Sigmoid colon (tissue), 7 donors: ENCODE results near the gene KYNU. TPM values are rescaled to one million over a fixed set of nuclear protein-coding genes. Genes with fewer than 3 reads are reported as not detected.

Experiments
- DNase-seq: peaks from one replicate; pipeline ENCODE4 v3.0.0-alpha.2; 2019
- H3K27ac ChIP-seq, 4 donors: fragments of 200-600 bp; sonication (generic); one replicate each; pipeline ENCODE4 v1.5.1; 2016 to 2019; ENCODE audit warnings: mild to moderate bottlenecking in 1 of 4
- H3K27me3 ChIP-seq, 3 donors: fragments of 200-600 bp; sonication (generic); one replicate each; pipeline ENCODE4 v1.5.1; 2019; ENCODE audit warnings: mild to moderate bottlenecking in 1 of 3
- H3K36me3 ChIP-seq, 4 donors: fragments of 200-600 bp; sonication (generic); one replicate each; pipeline ENCODE4 v1.5.1; 2016 to 2019
- H3K4me1 ChIP-seq, 4 donors: fragments of 200-600 bp; sonication (generic); one replicate each; pipeline ENCODE4 v1.5.1; 2017 to 2019
- H3K4me3 ChIP-seq, 4 donors: fragments of 200-600 bp; sonication (generic); one replicate each; pipeline ENCODE4 v1.5.1; 2017 to 2019; ENCODE audit warnings: mild to moderate bottlenecking in 2 of 4, moderate library complexity in 1 of 4
- H3K9me3 ChIP-seq, 4 donors: fragments of 200-600 bp in 3 of 4; sonication (generic) in 3 of 4; one replicate each; pipeline versions ENCODE4 v1.5.1 to v1.6.1; 2013 to 2019
- CTCF ChIP-seq, 4 experiments: fragments of 450-650 bp in 3 of 4; fragments of 200-600 bp in 1 of 4; IDR thresholded peaks; one replicate each; pipeline ENCODE4 v1.5.1; 2016 to 2019; ENCODE audit warnings: antibody characterized with exemption in 4 of 4, mild to moderate bottlenecking in 3 of 4, moderate library complexity in 2 of 4
- EP300 ChIP-seq, 4 donors: sonication (generic); formaldehyde crosslinking; IDR thresholded peaks; one replicate each; pipeline ENCODE4 v1.6.1; 2017; ENCODE audit warnings: antibody characterized with exemption in 4 of 4
- POLR2A ChIP-seq, 2 donors: fragments of 450-650 bp; IDR thresholded peaks; one replicate each; pipeline ENCODE4 v1.6.1; 2016; ENCODE audit warnings: antibody characterized with exemption in 2 of 2, mild to moderate bottlenecking in 2 of 2, moderate library complexity in 2 of 2
- POLR2AphosphoS5 ChIP-seq, 4 donors: sonication (generic); formaldehyde crosslinking; IDR thresholded peaks; one replicate each; pipeline ENCODE4 v1.6.1; 2017; ENCODE audit warnings: antibody characterized with exemption in 4 of 4
- WGBS, 2 donors: extraction: QIAGEN DNeasy Blood & Tissue Kit; methylation state at CpG; one replicate each; pipeline ENCODE4 v1.1.7; 2013; 5-methylcytosine and 5-hydroxymethylcytosine counted together
- intact Hi-C: fragments of 100-400 bp; cut with DNase I; formaldehyde crosslinking; loops from one replicate; pipeline ENCODE4 v1.15.1; 2023
- polyA plus RNA-seq, 3 donors: library from polyadenylated mRNA; stranded (reverse); fragments of 200-250 nt; gene quantifications; one replicate each; pipeline ENCODE4 v1.2.3, GENCODE V29; 2013
- total RNA-seq, 4 donors: library from RNA; depleted of rRNA; stranded (reverse); fragments of >200 nt; gene quantifications; one replicate each; pipeline ENCODE4 v1.1.0, GENCODE V29; 2016
- donor health status: healthy with polysubstance abuse.
- donor health status: Bipolar disorder and iron deficiency.
- donor health status: healthy.

KYNU gene
- total and polyA plus RNA-seq, 7 donors, result 1.1 to 4.6 (median 2.2) TPM

- TF ChIP-seq EP300 (IDR thresholded peaks at IDR 0.05) (no peak), POLR2AphosphoS5 (IDR thresholded peaks at IDR 0.05) (no peak), CTCF (IDR thresholded peaks at IDR 0.05) (no peak), POLR2A (IDR thresholded peaks at IDR 0.05) (no peak)
- intact Hi-C loops, result no loop called here
- no peak overlapping the region for H3K27ac ChIP-seq
- H3K36me3 ChIP-seq, result no peaks in the 10 kb centered on the region
- no peaks in the 10 kb centered on the region for H3K9me3 ChIP-seq
- no peaks in the 10 kb centered on the region for H3K27me3 ChIP-seq
- no peak overlapping the region for H3K4me3 ChIP-seq
- DNase-seq, result no peak
- WGBS, 2 donors, result 44 to 60% methylated on average over 5 of the region's 5 CpGs
- H3K4me1 ChIP-seq, result no peaks in the 10 kb centered on the region
These were observed 60.8 kb downstream of the KYNU start for GRCh38 chr2:142938240-142938639.

GRCh38 chr2:142940606-142941223, 63.3 kb downstream of the KYNU start:
- DNase-seq, result no peak
- intact Hi-C loops, result no loop called here
- Histone ChIP-seq H3K27me3 (no peaks in the 10 kb centered on the region), H3K4me3 (no peak overlapping the region), H3K4me1 (peaks cover 0 to 9% (median 0%) of the 10 kb centered on the region in 4 donors), H3K36me3 (no peaks in the 10 kb centered on the region), H3K9me3 (no peaks in the 10 kb centered on the region), H3K27ac (no peak overlapping the region)
- 31 to 43% methylated on average over 2 of the region's 2 CpGs for WGBS, 2 donors
- no peak for TF ChIP-seq POLR2AphosphoS5 (IDR thresholded peaks at IDR 0.05)
- TF ChIP-seq POLR2A (IDR thresholded peaks at IDR 0.05), result no peak
- TF ChIP-seq EP300 (IDR thresholded peaks at IDR 0.05), result no peak
- TF ChIP-seq CTCF (IDR thresholded peaks at IDR 0.05), result no peak

- Histone ChIP-seq H3K4me1 (peaks cover 0 to 9% (median 0%) of the 10 kb centered on the region in 4 donors), H3K36me3 (no peaks in the 10 kb centered on the region), H3K4me3 (no peak overlapping the region), H3K9me3 (no peaks in the 10 kb centered on the region), H3K27me3 (no peaks in the 10 kb centered on the region), H3K27ac (no peak overlapping the region)
- DNase-seq, result no peak
- no peak for TF ChIP-seq POLR2A (IDR thresholded peaks at IDR 0.05)
- no peak for TF ChIP-seq CTCF (IDR thresholded peaks at IDR 0.05)
- no peak for TF ChIP-seq EP300 (IDR thresholded peaks at IDR 0.05)
- no peak for TF ChIP-seq POLR2AphosphoS5 (IDR thresholded peaks at IDR 0.05)
- WGBS, 2 donors, result 81 to 88% methylated on average over 1 of the region's 1 CpG
- intact Hi-C loops, result no loop called here
These were observed 65.2 kb downstream of the KYNU start for GRCh38 chr2:142942690-142943089.

GRCh38 chr2:142944264-142944663, 66.8 kb downstream of the KYNU start:
- no peak for DNase-seq
- intact Hi-C loops, result no loop called here
- Histone ChIP-seq H3K27me3 (no peaks in the 10 kb centered on the region), H3K4me1 (peaks cover 0 to 9% (median 0%) of the 10 kb centered on the region in 4 donors), H3K4me3 (no peak overlapping the region), H3K36me3 (no peaks in the 10 kb centered on the region), H3K27ac (no peak overlapping the region), H3K9me3 (no peaks in the 10 kb centered on the region)
- TF ChIP-seq EP300 (IDR thresholded peaks at IDR 0.05) (no peak), CTCF (IDR thresholded peaks at IDR 0.05) (no peak), POLR2AphosphoS5 (IDR thresholded peaks at IDR 0.05) (no peak), POLR2A (IDR thresholded peaks at IDR 0.05) (no peak)

GRCh38 chr2:142944721-142945120, 67.3 kb downstream of the KYNU start:
- TF ChIP-seq CTCF (IDR thresholded peaks at IDR 0.05) (no peak), EP300 (IDR thresholded peaks at IDR 0.05) (no peak), POLR2A (IDR thresholded peaks at IDR 0.05) (no peak), POLR2AphosphoS5 (IDR thresholded peaks at IDR 0.05) (no peak)
- Histone ChIP-seq H3K4me1 (peaks cover 0 to 9% (median 0%) of the 10 kb centered on the region in 4 donors), H3K9me3 (no peaks in the 10 kb centered on the region), H3K27ac (no peak overlapping the region), H3K4me3 (no peak overlapping the region), H3K27me3 (no peaks in the 10 kb centered on the region), H3K36me3 (no peaks in the 10 kb centered on the region)
- intact Hi-C loops, result no loop called here
- DNase-seq, result no peak
